Renal cortex interstitium (tissue), 11 donors: ENCODE measurements around the gene MAN1B1. TPM values are rescaled to one million over a fixed set of nuclear protein-coding genes. Genes with fewer than 3 reads are reported as not detected.
"Not testable (repeated sequence)": the region's sequence is repeated elsewhere in the genome, so short reads cannot be mapped to it uniquely, and the experiment has no call there.

Experiments
- DNase-seq, 11 donors: peaks; one replicate each; pipeline ENCODE4 v3.0.0-alpha.2; 2013; ENCODE audit warnings: low read depth in 9 of 11, low spot score in 4 of 11; ENCODE audit errors: extremely low read depth in 1 of 11
- polyA plus RNA-seq, 3 donors: library from polyadenylated mRNA; unstranded; fragments of 120-200 nt; gene quantifications; one replicate each; pipeline ENCODE4 v1.2.1, GENCODE V29; 2013; ENCODE audit not compliant: insufficient read length in 3 of 3

MAN1B1 gene
- polyA plus RNA-seq, 3 donors = 46.1 to 62.1 (median 55.3) TPM

DNA sequence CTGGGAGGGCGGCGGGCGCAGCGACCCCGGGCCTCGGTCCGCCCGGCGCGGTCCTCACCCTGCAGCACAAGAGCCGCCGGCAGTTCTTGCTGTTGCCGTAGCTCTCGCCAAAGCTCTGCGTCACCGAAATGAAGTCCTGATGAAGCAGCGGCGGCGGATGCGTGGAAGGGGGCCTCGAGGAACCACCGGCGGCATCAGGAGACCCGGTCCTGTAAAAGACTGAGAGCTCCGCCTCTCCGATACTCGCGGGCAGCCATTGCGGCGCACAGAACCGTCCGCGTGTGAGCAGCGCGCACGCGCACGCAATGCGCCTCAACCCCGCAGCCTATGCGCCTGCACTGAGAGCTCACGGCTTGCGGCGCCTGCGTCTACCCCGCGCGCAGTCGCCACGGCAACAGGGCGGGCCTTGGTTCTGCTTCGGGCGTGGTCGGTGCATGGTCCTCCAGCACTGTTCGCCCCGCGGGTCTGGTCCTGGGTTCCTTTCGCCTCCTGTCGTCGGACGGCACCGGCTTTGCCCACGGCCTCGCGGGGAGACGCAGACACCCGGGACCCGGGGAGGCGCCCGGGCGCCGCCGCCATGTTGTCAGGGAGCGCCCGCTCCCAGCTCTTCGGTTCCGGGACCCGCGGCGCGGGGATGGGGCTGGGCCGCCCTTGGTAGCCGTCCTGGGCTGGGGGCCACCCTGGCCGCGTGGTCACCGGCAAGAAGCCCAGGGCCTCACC is 42.8 kb downstream of the MAN1B1 start:
- DNase-seq = peak; percentile 68 to 84 (median 77)

DNA sequence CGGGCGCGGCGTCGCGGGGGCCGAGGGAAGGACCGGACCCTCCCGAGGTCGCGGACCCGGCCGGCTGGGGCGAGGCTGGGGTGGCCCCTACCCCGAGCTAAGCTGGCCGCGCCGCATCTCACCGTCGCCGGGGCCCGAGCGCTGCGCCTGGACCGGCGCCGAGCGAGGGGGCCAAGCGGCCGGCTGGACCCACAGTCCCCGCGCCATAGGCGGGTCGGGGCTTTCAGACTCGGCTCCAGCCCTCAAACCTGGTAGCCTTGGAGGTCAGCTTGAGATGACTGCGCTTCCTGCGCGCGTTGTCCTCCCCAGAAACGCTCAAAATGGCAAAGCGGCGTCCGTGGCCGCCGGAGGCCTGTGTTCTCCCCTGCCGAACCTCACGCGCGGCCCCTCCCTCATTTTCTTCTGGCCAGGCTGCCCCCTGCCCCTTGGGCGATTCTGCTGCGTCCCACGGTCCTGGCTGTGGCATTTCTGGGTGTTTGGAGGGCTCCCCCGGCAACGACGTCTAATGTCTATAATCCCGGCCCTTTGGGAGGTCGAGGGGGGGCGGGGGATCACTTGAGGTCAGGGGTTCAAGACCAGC is 43.5 kb downstream of the MAN1B1 start:
- no peak for DNase-seq

DNA sequence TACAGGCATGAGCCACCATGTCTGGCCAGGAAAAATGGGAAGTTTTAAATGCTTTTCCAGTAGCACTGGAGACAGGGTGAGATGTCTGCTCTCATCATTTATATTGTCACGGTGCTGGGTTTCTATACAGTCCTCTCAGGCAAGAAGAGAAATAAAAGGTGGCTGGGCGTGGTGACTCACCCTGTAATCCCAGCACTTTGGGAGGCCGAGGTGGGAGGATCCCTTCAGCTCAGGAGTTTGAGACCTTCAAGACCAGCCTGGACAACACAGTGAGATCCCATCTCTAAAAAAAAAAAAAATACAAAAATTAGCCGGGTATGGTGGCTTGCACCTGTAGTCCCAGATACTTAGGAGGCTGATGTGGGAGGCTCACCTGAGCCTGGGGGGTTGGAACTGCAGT is 47.4 kb downstream of the MAN1B1 start:
- no peak for DNase-seq

DNA sequence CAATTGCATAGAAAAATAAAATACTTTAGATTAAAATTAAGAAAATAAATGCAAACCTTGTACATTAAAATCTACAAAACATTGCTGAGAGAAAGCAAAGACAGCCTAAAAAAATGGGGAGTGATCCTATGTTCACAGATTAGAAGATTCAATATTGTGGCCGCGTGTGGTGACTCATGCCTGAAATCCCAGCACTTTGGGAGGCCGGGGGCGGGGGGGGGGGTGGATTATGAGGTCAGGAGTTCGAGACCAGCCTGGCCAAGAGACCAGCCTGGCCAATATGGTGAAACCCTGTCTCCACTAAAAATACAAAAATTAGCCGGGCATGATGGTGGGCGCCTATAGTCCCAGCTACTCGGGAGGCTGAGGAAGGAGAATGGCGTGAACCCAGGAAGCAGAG is 48.4 kb downstream of the MAN1B1 start:
- DNase-seq = not testable (repeated sequence)

DNA sequence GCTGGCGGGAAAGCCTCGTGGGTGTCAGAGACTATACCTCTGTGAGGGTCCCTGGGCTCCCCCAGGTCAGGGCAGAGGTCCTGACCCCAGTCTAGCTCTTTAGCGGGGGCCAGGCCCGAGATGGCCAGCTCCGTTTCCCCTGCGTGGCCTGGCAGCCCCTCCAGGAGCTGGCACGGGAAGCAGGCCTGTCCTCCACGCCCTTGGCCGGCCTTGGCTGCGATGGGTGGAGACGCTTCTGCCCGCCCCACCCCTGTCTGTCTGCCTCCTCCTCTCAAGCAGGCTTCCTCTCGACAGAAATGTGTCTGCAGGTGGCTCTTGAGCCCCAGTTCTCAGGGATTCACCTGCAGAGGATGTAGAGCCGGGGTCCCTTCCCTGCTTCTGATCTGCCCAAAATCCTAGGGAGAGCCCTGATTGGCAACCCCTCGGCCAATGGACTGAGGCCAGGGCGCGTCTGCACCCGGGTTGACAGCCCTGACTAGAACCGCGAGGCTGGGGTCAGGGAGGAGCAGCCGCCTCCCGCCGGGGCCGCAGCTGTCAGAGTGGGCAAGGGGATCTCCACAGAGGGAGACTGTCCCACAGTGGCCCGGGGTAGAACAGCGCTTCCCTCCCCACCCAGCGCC is 49.6 kb downstream of the MAN1B1 start:
- no peak for DNase-seq

DNA sequence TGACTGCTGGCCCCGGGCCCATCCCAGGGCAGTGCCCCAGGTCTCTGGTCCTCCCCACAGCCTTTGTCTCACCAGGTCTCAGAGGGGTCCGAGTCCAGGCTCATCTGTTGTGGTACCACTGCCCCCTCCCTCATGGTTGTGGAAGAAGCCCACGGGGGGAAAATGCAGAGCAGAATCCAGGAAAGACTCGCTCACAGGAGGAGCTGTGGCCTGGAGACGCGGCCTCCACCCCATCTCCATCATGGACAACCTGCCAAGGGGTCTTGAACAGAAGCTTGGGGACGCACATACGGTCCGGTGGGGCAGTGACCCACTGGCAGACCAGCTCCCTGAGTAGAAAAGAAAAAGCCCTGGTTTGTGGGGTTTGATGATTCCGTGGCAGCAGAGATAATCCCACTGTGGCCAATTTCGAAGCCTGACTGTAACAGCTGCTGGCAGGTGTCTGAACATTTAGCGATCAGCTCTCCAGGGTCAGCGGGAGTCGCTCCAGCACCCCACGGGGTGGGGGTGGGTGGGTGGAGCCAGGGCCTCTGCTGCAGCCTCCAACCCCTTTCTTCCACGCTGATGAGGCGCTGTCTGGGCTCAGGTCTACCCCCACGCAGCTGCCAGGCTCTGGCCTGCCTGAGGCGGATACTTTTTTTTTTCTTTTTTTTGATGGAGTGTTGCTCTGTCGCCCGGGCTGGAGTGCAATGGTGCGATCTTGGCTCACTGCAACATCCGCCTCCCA is 50.3 kb downstream of the MAN1B1 start:
- DNase-seq = no peak

DNA sequence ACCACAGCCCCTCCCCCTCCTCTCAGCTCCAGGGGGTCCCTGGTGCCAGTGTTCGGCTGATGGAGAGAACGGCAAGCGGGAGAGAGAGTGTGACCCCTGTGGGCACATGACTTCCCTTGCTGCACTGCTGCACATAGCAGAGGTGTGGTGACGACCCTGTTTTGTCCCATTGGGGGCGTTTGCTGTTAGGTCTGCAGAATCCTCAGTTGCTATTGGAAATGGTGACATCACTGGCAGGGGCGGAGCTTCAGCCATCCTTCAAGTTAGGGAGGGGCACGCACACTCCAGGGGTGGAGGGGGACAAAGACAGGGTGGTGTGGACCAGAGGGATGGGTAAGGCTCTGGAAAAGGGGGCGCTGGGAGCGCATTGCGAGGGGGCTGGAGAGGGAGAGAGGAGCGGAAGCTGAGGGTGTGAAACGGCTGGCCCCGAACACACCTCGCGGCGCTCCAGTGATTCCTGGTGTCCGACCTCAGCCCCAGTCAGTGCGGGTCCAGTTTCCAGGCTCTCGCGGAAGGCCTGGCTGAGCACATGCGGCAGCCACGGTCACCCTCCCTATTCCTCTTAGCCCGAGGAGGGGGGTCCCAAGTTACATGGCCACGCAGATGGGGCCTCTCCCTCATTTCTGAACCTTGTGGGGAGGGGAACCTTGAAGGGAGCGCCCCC is 51.4 kb downstream of the MAN1B1 start:
- DNase-seq = no peak

DNA sequence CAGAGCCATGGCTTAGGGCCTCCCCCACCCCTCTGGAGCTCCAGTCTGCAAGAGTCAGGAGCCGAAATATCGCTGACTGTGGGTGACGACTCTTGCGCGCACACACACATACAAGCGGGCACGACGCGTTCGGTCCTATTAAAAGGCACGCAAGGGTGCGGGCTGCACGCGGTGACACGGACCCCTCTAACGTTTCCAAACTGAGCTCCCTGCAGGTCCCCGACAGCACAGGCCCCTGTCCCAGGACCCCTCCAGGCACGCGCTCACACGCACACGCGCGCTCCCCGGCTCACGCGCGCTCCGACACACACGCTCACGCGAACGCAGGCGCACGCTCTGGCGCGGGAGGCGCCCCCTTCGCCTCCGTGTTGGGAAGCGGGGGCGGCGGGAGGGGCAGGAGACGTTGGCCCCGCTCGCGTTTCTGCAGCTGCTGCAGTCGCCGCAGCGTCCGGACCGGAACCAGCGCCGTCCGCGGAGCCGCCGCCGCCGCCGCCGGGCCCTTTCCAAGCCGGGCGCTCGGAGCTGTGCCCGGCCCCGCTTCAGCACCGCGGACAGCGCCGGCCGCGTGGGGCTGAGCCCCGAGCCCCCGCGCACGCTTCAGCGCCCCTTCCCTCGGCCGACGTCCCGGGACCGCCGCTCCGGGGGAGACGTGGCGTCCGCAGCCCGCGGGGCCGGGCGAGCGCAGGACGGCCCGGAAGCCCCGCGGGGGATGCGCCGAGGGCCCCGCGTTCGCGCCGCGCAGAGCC is 52.1 kb downstream of the MAN1B1 start, which contains the start of gene GRIN1:
Gene GRIN1, plus strand, starts transcription at position 433 of the 746 bp plus-strand sequence. CDS start 333 bp downstream, outside the sequence.
- peak in 6 of 11 donors; percentile 45 to 67 (median 56) for DNase-seq

DNA sequence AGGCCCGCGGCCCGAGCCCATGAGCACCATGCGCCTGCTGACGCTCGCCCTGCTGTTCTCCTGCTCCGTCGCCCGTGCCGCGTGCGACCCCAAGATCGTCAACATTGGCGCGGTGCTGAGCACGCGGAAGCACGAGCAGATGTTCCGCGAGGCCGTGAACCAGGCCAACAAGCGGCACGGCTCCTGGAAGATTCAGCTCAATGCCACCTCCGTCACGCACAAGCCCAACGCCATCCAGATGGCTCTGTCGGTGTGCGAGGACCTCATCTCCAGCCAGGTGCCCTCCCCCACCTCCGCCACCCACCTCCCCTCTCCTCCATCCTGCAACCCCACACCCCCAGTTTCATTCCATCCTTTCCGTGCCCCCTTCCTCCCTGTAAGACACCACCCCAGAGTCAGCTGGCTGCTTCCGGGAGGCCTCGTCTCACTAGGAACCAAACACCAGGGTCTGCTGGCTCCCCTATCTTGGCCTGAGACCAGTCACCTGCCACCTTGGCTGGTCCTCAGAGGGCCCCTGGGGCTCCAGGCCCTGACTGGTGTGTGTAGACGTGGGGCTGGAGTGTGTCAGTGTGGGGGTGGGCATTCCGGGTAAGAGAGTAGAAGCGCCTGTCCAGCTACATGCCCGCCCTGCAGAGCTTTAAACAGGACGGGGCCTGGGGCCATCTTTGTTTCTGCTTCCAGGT is 52.8 kb downstream of the MAN1B1 start:
- no peak for DNase-seq

DNA sequence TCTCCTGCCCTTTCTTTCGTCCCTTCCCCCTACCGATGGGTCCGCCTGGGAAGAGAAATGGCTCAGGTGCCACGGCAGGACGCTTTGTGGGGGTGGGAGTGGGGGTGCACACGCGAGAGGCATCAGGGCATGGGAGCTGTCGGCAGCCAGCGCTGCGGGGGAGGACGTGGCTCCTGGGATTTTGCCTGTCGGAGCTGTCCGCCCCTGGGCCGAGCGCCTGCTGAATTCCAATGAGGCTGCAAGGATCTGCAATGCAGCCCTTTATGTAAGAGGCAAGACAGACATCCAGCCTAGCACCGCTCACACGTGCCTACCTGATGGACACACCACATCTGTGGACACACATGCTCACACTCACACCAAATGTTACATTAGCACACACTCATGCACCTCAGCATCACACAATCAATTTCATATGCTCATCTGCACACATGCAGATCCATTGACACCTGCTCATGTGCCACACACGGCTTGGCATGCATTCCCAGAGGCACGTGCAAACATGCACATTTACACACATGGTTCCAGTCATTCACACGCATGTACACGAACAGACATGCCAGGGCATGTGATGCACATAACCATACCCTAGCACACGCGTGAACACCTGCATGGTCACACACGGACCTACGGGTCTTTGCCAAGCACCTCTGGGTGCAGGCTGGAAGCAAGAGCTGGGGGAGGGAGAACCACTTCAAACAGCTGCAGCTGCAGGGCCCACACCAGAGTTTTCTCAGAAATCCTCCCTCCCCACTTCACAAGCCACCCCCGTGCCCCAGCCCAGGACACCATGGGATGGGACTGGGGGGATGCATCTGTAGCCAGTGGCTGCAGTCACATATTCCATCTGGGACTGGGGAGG is 53.6 kb downstream of the MAN1B1 start:
- DNase-seq = no peak

DNA sequence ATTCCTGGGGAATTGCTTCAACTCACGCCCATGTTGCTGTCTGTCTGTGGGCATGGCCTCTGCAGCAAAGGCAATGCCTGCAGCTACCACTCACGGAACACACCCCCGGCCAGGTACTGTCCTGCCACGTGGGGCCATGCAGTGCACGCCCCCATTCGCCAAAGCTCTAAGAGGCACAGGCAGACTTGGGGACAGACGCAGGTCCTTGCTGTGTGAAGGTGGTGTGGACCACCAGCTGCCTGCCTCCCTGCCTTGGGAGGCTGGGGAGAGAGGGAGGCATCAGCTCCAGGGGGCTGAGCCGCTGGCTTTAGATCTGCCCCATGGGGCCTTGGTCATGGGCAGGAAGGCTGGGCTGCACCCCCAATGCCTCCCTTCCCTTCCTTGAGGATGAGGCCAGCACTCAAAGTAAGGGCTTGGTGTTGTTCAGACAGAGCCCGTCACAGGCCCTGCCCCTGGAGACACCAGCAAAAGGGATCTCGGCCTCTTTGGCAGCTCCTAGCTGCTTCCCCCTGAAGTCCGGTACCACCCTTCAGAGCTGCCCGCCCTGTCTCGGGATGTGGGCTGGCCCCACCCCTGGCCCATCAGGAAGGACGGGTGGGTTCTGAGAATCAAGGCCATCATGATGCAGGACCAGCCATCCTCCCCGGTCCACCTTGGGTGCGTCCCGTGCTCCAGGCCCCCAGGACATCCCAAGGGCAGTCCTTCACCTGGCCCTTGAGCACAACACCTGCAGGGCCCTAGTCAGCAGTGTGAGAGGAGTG is 54.4 kb downstream of the MAN1B1 start:
- DNase-seq = no peak

DNA sequence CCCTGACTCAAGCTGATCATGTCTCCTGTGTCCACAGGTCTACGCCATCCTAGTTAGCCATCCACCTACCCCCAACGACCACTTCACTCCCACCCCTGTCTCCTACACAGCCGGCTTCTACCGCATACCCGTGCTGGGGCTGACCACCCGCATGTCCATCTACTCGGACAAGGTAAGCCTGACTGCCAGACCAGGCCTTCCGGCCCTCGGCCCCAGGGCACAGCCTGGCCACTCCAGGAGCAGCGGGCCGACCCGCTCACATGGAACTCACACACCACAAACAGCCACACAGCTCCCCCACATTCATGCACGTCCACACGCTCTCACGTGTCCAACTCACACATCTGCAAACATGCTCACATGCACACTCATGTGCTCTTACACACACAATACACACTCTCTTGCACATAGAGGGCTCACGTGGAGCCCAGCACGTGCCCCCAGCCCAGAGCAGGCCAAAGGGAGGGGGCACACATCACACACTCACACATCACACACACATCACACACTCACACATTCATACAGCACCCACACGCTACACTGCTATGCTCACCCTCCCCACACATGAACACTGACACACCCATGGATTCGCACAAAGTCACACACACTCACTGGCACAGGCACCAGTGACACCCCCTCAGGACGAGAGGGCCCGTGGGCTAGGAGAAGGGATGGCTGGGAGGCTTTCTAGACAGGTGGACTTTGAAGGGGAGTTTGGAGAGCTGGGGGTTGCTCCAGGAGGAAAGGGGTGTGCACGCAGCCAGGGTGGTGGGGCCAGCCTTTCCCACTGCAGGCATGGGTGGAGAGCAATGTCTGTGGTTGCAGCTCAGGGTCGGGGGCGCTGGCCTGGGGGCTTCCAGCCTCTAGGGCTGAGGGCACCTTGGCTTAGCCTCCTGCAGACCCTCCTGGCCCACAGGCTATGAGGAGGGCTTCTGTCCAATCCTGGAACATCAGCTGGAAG is 55.5 kb downstream of the MAN1B1 start:
- DNase-seq = no peak

DNA sequence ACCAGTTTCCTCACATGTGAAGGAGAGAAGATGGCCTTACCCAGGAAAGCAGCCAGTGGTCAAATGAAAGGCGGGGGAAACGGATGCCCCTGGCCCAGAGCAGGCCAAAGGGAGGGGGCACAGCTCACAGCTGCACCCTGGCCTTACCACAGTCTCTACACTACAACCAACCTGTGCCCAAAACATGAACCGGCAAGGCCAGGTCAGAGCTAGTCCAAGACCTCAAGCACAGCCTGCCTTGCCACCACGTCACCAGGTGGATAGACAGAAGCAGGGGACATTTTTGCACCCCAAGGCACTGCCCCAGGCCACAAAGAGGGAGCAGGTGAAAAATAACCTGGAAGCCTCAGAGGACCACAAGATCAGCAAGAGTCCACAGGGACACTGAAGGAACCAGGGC is 56.7 kb downstream of the MAN1B1 start:
- DNase-seq = no peak

DNA sequence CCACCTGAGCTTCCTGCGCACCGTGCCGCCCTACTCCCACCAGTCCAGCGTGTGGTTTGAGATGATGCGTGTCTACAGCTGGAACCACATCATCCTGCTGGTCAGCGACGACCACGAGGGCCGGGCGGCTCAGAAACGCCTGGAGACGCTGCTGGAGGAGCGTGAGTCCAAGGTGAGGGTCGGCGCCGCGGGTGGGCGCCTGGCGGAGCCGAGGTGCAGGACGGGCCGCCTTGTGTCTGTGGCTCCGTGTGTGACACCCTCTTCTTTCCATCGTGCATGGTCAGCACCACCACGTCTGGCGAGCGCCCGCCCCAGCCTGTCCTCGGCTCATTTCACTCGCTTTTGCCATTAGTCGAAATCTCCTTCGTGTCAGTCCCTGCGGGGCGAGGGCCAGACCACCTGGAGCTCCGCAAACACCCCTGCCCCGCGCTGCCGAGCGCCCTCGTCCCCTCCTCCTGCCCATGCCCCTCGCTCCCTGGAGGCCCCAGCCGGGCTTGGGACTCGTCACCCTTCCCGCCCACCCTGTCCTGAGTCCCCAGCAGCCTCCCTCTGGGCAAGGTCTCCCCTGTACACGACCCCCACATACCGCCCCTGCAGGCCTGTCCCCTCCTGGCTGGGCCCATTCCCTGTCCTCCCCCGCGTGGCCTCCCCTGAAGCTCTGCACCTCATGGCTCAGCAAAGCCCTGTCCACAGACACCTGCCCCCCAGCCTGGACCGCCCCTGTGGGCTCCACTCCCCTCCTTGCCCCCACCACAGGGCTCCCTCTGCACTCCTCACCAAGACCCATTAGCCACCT is 59.1 kb downstream of the MAN1B1 start:
- no peak for DNase-seq

DNA sequence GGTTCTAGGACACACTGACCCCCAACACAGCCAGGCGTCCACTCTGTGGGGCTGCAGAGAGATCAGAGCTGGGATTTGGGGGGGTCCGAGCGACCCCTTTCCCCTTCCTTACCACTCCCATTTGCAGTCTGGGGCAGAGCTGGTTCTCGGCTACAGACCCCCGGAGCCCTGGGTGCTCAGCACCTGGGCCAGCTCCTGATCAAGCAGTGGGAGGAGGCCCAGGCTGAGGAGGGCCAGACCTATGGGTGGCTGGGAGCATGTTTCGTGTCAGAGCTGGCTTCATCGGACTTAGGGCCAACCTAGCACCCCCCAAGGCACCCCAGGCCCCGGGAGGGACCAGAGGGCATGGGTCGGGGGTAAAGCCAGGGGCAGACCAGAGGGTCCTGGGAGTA is 59.7 kb downstream of the MAN1B1 start:
- no peak for DNase-seq
